Stimulated activated CD8-positive, alpha-beta memory T cell treated with anti-CD3 and anti-CD28 coated beads, Interleukin-4, amount 100 ng/mL, for 48 hours (primary cell): ENCODE data around the gene CAPN9.
"Not testable (repeated sequence)": the region's sequence is repeated elsewhere in the genome, so short reads cannot be mapped to it uniquely, and the experiment has no call there.

ENCODE experiments used
- DNase-seq: peaks from one replicate; pipeline ENCODE4 v3.0.0-alpha.2; 2020

The CAPN9 gene

DNA sequence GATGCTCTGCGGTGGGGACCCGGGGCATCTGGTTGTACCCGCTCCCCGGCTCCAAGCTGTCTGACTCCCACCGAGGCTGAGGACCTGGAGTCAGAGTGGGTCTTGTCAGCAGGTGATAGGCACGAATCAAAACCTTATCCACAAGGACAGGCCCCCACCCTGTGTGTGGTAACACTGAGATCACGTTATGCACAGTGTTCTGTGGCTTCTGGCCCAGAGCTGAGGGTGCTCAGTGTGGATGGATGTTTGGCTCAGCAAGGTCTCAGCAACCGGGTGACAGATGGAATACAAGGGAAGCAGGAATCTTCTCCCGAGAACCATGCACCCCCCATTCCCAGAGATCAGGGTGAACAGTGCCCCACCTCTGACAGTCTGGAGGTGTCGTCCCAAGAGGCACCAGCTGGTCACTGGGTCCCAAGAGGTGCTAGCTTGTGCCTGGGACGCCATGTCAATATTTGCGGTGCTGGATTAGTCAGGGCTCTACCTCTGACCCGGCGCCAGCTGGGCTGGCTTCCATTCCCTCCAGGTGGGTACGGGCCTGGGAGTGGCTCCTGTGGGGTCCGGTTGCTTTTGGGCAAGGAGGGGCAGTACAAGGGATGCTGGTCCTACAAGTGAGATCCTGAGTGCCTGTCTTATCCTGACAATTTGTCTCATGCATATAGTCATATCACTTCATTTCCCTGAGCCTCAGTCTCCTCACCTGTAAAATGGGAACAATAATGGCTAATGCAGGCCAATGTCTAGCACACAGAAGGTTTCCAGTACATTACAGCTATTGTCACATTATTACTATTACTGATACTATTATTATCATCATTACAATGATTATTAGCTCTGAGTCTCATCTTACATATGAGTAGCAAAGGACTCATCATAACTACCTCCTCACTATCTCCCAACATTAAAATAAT is 957 bp downstream of the CAPN9 start:
- no peak for DNase-seq

DNA sequence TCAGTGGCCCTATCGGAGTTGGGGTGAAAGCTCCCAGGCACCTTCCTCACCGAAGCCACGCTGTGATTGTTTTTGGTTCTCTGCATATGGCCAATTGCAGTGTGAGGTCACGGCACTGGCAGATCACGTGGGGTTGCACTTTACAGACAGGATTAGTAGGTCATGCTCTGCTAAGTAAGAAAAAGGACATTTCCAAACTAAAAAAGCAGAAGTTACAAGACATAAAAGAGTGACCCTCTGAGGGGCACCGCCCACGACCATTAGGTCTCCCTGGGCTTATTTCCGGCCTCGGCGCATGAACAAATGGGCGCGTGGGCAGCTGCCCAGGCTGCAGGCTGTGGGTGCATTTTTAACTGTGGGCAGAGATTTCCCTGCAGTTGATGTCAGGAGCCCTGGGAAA is 2.0 kb downstream of the CAPN9 start:
- no peak for DNase-seq

DNA sequence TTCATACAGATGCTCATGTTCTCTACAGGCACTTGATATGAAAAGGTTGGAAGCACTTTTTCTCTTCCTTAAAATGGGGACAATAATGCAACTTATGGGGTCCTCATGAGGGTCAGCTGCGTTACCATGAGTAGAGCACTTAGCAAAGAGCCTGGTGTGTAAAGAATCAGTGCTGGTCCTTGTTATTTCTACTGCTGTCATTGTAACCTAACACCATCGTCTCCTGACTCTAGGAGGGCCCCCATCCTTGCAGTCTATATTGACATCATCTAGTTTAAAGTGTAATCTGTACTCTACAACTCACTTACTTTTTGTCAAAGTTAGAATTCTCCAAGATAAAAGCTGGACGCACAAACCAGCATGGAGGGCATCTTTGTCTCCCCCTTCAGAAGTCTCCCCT is 2.4 kb downstream of the CAPN9 start:
- DNase-seq: no peak

DNA sequence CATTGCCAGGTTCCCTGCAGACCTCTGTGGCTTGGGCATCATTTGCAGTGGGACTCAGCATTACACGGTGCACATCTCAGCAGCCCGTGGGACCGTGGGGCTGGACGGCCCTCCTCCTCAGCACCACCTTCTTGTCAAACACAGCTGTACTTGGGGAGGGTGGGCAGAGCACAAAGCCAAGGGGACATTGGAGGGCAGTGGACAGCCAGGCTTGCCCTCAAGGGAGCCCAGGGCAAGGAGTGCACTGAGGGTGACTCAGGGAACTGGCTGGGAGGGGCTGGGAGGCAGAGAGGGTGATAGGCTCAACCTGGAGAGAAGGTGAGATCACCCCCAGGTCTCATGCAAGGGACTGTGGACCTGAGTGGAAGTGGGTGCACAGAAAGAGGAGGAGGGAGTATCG is 3.4 kb downstream of the CAPN9 start:
- DNase-seq: no peak

DNA sequence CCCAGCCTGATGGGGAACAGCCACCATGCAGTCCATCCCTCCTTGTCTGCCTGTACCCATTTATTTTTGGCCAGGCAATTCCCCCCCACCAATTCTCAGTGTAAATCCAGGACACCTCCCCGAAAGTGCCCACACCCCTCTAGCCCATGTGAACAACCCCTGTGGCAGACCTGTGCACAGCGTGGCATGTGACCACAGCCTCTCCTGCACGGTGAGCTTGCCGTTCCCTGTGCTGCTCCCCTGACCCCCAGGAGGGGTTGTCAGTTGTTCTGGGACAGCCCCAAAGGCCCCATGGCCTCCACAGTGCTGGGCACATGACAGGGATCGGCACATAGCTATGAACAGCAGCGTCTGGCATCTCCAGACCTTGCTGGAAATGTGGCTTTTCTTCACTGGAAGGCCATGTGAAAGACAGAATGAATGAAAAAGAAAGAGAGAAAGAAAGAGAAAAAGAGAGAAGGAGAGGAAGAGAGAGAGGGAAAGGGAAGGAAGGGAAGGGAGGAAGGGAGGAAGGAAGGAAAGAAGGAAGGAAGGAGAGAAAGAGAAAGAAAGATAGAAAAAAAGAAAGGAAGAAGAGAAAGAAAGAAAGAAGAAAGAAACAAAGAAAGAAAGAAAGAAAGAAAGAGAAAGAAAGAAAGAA is 3.9 kb downstream of the CAPN9 start:
- DNase-seq: no peak

DNA sequence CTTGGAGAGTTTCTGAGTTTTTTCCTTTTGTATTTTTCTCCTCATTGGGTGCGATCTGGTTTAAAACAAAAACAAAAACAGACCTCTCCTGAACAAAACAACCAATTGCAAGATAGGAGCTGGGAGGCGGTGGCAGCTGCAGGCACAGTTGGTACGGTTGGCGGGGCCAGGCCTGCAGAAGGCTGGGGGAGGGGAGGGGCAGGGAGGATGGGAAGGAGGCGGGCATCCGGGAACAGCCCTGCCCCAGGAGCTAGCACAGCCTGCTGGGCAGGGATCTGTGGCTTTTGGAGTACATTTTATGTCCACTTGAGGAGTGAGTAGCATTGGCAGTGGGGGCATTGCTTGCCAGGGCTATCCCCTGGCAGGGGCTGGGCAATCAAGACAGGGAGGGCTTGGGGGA is 5.2 kb downstream of the CAPN9 start:
- DNase-seq: no peak

DNA sequence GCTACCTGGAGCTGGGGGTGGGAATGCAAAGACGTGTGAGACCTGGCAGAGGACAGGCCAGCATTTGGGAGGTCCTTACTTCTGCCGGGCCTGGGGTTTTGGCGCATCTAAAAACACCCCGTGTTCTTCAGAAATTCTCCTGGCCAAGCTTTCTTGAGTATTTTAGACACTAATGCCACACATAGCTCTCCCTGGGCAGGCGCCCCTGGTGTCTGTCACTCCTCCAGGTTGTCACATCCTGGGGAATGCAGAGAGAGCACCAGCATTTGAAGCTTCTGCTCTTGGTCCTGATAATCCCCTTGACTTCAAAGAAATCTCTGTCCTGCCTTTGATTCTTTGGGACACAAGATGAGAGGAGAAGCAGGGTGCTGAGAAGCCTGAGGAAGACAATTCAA is 6.0 kb downstream of the CAPN9 start:
- no peak for DNase-seq

DNA sequence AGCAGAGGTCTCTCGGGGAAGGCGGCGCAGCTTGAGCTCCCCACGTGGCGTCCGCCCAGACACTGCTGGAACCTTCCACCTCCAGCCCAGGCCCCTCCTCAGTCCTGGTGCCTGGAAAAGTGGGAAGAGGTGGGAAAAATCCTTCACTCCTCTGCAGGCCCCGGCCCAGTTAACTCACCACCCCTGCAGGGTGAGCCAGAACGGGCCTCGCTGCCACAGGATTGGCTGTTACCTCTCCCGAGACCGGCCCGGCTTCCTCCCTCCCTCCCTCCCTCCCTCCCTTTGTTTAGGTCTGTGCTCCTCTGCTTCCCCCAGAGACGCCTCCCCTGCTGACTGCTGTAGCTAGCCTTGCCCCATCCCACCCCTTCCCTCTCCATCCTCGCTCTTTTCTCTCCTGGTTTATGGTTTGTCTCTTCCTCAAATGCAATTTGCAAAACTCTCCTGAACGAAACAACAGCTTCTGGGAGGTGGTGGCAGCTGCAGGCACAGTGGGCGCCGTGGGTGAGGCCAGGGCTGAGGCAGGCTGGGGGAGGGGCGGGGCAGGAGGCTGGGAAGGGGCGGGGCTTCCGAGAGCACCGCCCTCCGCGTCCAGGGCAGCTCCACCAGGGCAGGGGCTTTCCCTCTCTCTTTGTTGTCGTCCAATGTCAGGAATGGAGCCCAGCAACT is 6.5 kb downstream of the CAPN9 start:
- DNase-seq: peak; percentile 37

DNA sequence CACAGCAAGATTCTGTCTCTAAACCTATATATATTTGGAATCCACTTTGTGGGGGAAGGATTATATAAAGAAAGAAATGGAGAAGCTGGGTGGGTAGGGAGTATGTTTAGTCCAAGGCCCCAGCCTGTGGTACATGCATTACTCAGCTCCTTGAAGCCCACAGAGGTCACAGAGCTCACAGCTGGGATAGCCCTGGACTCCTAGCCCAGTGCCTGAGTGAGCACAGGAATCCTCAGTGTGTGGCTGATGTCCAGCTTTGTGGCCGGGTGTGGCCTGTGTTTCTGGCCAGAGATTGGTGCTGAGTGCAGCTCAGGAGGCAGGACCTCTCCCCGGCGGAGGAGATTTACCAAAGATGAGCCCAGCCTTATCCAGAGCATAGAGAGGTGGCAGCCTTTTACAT is 7.6 kb downstream of the CAPN9 start:
- DNase-seq: no peak

DNA sequence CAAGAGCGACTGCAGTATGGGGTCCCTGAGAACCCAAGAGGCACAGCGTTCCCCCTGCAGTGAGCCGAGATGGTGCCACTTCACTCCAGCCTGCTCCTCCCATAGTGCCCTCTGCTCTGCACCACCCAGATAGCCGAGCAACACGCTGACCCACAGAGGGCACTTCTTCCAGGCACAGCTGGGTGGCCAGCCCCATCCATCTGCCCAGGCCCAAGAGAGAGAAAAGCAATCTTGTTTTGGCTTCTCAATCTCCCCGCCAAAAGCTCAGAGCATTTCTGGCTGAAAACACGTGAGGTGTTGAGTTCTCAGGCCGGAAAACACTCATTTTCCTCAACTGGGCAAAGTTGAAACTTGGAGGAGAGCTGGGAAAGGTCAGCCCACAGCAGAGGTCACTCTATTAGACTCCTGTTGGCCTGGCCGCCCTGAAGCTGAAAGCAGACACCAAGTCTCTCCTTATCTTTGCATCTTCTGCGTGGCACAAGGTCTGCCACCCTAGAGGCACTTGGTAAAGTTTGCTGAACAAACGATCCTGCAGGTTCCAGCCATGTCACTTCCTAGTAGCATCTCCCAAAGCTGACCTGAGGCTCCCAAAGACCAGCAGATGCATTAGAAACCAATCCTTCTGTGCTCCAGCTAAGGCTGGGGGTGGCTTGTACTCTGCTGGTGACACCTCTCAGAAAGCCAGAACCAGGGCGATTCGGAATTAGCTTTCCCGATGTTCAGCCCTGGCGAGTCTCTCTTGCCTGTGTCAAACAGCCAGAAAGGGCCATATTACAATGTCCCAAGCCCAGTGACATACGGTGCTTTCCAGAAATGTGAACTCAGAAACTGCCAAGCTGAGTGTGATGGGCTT is 10.9 kb downstream of the CAPN9 start:
- DNase-seq: no peak

DNA sequence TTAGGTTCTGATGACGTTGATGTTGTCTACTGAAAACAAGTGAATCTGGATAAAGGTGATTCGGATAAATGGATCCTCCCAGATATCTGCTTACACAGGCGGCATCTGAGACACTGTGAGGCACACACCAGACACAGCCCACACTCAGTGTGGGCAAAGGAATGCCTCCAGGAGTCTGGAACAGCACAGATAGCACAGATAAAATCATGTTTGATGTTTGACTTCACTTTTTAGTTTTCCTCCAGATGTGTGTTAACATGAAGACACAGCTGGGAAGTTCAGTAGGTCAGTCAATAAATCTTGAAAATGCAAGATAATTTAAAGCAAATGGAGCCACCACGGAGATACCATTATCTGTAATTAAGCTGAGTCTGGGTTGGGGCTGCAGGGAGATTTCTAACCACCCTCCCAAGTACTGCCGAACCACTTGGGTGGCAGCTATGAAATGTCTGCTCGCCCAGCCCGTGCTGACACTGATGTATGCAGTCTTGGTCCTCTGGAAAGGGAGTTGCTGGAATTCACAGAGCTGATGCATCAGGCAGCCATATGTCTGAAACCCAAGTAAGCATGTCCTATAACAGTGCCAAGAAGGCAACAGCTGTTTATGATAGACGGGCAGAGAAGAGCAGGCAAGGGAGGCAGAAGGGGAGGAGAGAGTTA is 11.7 kb downstream of the CAPN9 start:
- DNase-seq: no peak

DNA sequence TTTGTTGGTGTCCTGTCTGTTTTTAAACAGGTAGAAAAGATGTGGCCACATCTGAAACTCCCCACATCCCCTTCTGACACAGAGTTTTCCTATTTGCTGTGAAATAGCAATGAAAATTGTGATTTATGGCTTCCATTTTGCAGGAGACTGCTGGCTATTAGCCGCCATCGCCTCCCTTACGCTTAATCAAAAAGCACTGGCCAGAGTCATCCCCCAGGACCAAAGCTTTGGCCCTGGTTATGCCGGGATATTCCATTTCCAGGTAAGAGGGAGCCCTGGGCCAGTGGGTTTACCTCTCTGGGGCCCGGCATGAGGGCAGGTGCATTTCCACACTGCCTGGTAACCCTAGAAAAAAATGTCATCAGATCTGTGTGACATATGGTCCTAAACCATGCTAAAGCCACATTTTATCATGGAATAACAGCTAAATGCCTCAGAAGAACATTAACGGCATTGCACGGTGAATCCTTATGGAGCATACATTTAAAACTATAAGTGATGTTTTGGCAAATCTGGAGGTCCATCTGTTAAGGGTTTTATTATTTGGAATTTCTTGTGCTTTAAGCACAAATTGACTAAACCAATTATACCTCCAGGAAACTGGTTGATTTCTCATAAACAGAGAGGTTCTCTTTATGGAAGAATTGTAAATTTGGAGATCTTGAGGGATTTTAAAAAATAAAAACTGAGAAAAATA is 12.3 kb downstream of the CAPN9 start:
- no peak for DNase-seq

DNA sequence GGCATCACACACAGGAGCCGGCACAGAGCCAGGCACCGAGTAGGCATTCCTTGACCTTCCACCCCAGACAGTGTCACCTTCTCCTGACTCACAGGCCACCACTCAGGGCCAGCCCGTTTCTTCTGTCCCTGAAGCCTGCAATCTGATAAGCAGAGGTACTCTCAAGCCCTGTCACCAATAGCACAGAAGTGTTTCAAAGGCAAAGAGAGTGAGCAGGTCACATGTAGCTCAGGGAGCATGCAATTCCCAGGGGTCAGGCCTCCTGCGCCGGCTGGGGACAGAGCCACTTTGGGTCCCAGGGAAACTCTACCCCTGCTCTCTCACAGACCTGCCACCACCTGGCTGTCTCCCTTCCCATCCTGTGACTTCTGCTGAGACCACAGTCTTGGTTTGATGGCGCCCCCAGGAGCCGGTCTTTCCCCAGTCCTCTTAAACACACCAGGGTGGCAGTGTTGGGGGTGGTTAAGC is 13.2 kb downstream of the CAPN9 start:
- no peak for DNase-seq

DNA sequence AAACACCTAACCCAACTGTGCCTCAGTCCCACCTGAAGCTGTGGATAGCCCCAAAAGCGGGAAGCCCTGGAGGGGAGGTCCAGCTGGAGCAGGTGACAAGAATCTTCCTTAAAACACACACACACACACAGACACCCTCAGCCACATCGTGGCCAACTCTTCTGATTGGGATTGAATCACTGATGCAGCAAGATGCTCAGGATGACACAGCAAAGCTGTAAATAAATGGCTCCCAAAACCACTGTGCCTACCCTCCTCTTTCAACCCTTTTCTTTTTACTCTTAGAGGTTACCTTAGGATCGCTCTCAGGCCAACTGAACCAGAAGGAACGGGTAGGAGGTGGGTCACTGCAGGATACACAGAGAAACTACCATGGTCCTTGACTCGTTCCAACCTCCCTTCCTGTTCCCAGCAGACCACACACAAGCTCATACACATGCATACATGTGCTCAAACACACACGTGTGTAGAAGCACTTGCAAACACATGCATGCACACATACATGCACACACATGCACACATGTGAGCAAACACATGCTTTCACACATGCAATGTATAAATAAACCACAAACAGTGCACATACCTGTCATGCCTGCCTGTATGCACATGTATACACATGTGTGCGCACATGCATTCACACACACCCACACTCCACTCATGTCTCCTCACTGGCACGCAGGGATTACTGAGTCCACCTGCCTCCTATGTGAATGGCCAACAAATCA is 14.4 kb downstream of the CAPN9 start:
- DNase-seq: no peak

DNA sequence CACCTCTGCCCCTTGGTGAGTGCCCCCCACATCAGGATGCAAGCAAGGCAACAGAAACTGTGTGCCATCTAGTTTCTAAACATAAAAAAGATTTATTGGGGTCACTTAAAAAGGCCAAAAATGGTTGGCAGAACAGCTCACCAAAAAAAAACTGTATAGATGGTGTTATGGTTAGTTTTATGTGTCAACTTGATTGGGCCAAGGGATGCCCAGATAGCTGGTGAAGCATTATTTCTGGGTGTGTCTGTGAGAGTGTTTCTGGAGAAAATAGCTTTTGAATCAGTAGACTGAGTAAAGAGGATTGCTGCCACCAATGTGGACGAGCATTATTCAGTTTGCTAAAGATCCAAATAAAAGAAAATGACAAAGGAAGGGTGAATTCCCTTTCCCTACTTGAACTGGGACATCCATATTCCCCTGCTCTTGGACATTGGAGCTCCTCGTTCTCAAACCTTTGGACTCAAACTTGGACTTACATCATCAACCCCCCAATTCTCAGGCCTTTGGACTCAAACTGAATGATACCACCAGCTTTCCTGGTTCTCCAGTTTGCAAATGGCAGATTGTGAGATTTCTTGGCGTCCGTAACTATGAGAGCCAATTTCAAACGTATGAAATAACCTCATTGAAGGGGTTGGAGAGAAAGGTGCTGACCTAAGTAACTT is 16.9 kb downstream of the CAPN9 start:
- DNase-seq: no peak

DNA sequence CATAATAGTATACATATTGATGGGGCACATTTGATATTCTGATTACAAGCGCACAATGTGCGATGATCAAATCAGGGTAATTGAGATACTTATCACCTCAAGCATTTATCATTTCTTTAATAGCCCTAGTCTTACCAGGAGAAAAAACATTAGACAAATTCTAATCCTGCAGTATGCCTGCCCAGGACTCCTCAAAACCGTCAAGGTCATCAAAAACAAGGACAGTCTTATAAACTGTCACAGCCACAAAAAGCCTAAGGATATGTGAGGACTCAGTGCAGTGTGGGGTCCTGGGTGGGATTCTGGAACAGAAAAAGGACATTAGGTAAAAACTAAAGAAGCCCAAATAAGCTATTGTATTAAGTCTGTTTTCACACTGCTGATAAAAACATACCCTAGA is 19.1 kb downstream of the CAPN9 start:
- DNase-seq: no peak

DNA sequence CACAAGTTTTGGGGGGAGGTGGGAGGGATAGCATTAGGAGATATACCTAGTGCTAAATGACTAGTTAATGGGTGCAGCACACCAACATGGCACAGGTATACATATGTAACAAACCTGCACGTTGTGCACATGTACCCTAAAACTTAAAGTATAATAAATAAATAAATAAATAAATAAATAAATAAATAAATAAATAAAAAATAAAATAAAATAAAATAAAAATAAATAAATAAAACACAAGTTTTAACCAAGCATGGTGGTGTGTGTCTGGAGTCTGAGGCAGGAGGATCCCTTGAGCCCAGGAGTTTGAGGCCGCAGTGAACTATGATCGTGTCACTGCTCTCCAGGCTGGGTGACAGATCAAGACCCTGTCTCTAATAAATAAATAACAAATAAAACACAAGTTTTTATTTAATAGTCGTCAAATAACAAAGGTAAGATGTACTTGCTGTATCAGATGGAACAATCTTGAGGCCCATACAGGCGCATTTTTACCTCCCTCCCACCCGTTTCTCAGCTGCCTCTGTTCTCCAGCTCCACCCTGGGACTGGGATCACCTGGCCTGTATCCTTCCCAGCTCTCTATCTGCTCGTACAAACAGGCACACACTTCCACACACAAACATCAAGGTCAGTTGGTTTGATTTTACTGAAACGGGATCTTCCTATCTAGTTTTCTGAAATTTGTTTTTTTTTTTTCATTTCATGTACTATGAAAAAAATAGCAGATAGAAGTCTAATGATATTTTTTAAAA is 20.8 kb downstream of the CAPN9 start:
- DNase-seq: not testable (repeated sequence)

DNA sequence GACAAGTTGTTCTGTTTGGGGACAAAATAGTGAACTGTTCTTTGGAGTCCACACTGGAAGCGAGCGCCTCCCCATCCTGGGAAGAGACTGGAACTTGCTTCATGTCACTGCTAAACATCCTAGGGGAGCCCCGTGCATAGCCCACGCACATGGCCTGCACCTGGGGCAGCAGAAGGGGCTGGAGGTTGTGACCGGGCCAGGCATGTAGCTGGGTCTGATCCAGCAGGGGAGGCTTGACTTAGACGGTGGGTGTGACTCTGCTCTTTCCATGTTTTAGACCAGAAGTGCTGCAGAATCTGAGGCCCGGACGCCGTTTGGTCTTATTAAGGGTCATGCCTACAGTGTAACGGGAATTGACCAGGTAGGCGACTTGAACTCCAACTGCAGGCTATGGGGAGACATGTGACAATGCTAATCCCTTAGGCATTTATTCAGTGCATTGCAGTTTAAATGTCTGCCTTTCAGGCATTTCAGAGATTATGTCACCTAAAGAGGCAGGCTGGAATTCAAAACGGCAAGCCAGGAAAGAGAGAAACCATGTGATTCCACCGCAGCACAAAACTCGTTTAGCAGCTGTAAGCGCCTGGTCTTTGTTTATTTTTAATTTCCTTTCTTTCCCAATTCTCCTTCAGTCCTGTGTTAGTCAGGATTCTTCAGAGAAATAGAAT is 21.8 kb downstream of the CAPN9 start:
- no peak for DNase-seq

DNA sequence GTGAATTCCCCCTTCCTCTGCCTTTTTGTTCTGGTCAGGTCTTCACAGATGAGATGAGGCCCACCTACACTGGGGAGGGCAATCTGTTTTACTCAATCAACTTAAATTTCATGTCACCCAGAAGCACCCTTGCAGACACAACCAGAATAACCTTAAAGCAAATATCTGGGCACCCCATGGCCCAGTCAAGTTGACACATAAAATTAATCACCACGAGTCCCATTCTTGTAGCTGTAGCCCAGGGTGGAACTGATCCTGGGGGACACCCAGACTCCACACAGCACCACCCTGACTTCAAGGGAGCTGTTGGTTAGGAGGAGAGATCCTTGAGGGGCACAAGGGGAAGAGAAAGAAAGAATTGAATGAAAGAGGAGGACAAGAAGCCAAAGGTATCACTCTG is 23.1 kb downstream of the CAPN9 start:
- DNase-seq: no peak
